GM23248 (cell line): Measurements from ENCODE around the gene TAF4.

Experiments used
- EZH2 ChIP-seq: fragments of 200-600 bp; sonication (generic); IDR thresholded peaks from 2 replicates; pipeline ENCODE4 v1.6.1; 2018; ENCODE audit warnings: antibody characterized with exemption, mild to moderate bottlenecking; ENCODE audit not compliant: insufficient read depth, poor library complexity, severe bottlenecking
- EZH2phosphoT487 ChIP-seq: fragments of 200-600 bp; sonication (generic); IDR thresholded peaks from 2 replicates; pipeline ENCODE4 v1.6.1; 2018; ENCODE audit warnings: antibody characterized with exemption, moderate library complexity, mild to moderate bottlenecking, low read depth; ENCODE audit not compliant: insufficient read depth

DNA sequence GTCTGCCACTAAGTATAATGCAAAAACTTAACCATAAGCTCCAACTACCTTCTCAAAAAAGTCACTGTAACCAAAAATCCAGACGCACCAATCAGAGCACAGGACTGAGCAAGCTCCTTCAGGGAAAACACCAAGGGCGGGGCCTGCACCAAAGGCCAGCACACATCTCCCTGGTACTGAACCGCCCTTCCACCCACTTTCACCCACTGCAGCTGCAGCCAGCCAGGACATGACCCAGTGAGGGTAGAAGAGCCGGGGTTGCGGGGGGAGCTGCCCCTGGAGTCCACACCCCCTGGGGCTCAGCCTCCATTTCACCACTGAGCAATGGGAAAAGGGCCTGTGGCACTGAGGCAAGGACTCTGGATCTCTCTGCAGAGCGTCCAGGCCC lies 54.3 kb downstream of the TAF4 start:
- no peak for TF ChIP-seq EZH2
- TF ChIP-seq EZH2phosphoT487: no peak
